ENCODE data around the gene RTN4RL1.

GRCh38 chr17:1953831-1954230 lies 71.3 kb downstream of the RTN4RL1 start:
- TF ChIP-seq CTCF (conservative IDR thresholded peaks at IDR 0.05) = no peak
- no peak for TF ChIP-seq ZFX (IDR thresholded peaks at IDR 0.05)

All from C4-2B (cell line).